T follicular helper cell (primary cell): ENCODE results near the gene CUBN.

ENCODE experiments used
- DNase-seq: peaks from one replicate; pipeline ENCODE4 v3.0.0-alpha.2; 2020; ENCODE audit warnings: low read depth

CUBN gene

GRCh38 chr10:16950656-16951601 is 178.7 kb downstream of the CUBN start:
- DNase-seq = no peak

- no peak for DNase-seq
Observed at GRCh38 chr10:16949816-16950215, 179.8 kb downstream of the CUBN start.

GRCh38 chr10:16948361-16948760 is 181.2 kb downstream of the CUBN start:
- no peak for DNase-seq

- DNase-seq = no peak
Observed at GRCh38 chr10:16947069-16947468, 182.5 kb downstream of the CUBN start.

- no peak for DNase-seq
Observed at GRCh38 chr10:16945593-16945992, 184.0 kb downstream of the CUBN start.

GRCh38 chr10:16944986-16945385 is 184.6 kb downstream of the CUBN start:
- DNase-seq = no peak

- no peak for DNase-seq
Observed at GRCh38 chr10:16944402-16944801, 185.2 kb downstream of the CUBN start.

GRCh38 chr10:16943295-16944285 is 186.0 kb downstream of the CUBN start:
- DNase-seq = no peak

- DNase-seq = no peak
Observed at GRCh38 chr10:16942381-16943078, 187.1 kb downstream of the CUBN start.

- no peak for DNase-seq
Observed at GRCh38 chr10:16941870-16942269, 187.7 kb downstream of the CUBN start.

- no peak for DNase-seq
Observed at GRCh38 chr10:16941067-16941466, 188.5 kb downstream of the CUBN start.

- DNase-seq = no peak
Observed at GRCh38 chr10:16938952-16939351, 190.7 kb downstream of the CUBN start.

- DNase-seq = no peak
Observed at GRCh38 chr10:16934461-16934860, 195.2 kb downstream of the CUBN start.

GRCh38 chr10:16933783-16934182 is 195.8 kb downstream of the CUBN start:
- no peak for DNase-seq

GRCh38 chr10:16931930-16932329 is 197.7 kb downstream of the CUBN start:
- no peak for DNase-seq

- no peak for DNase-seq
Observed at GRCh38 chr10:16930540-16930939, 199.1 kb downstream of the CUBN start.

- DNase-seq = no peak
Observed at GRCh38 chr10:16929069-16929468, 200.5 kb downstream of the CUBN start.

- no peak for DNase-seq
Observed at GRCh38 chr10:16927546-16927945, 202.1 kb downstream of the CUBN start.

GRCh38 chr10:16923726-16924125 is 205.9 kb downstream of the CUBN start:
- no peak for DNase-seq

GRCh38 chr10:16923309-16923708 is 206.3 kb downstream of the CUBN start:
- DNase-seq = no peak

- DNase-seq = no peak
Observed at GRCh38 chr10:16919121-16919982, 210.3 kb downstream of the CUBN start.
